Measurements from ENCODE around the gene FRMD4A.

DNA sequence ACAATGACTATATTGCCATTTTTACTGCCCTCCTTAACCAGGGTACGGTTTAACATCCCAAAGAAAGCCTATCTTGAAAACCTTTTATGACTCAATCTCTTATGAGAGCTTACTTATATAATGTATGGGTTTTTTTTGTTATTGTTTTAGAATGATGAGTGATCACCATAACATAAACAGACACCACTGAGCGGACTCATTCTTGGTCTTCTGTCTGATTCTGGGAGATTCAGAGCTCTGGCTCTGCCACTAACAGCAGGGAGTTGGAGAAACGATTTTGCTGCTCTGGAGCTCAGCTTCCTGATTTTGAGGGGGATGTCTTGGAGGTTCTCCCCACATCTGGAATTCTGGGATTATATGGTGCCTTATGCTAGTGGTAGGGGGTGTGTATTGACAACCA, 244.1 kb downstream of the FRMD4A start:
- TF ChIP-seq POLR2A (IDR thresholded peaks at IDR 0.05; ENCODE audit: low read depth, low read length) (no peak), POLR2AphosphoS5 (IDR thresholded peaks at IDR 0.05; ENCODE audit: low read depth, low read length) (no peak), TAF1 (IDR thresholded peaks at IDR 0.05; ENCODE audit: borderline replicate concordance, low read depth, low read length) (no peak)

Measured in GM12892 (cell line).